ENCODE data around the gene DMAC1.

DNA sequence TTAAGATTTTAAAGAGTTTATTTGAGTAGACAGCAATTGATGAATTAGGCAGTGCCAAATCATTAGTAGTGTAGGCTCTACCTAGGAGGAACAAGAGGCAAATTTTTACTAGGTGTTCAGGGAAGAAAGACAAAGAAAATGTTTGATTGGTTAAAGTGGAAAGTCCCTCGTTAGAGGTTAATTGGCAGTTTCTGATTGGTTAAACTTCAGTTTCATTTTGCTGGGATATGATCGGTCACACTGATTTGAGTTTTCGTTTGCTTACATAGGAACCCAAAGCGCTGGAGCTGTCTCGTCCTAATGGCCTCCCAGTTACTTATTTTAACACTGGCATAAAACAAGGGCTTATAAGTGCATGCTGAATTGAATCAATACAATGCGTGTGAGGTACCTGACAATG, 15.1 kb downstream of the DMAC1 start:
- no peak for TF ChIP-seq EZH2 (IDR thresholded peaks at IDR 0.05; ENCODE audit: borderline replicate concordance, low read depth, low read length, poor library complexity, severe bottlenecking)
- TF ChIP-seq, protein P1, sequence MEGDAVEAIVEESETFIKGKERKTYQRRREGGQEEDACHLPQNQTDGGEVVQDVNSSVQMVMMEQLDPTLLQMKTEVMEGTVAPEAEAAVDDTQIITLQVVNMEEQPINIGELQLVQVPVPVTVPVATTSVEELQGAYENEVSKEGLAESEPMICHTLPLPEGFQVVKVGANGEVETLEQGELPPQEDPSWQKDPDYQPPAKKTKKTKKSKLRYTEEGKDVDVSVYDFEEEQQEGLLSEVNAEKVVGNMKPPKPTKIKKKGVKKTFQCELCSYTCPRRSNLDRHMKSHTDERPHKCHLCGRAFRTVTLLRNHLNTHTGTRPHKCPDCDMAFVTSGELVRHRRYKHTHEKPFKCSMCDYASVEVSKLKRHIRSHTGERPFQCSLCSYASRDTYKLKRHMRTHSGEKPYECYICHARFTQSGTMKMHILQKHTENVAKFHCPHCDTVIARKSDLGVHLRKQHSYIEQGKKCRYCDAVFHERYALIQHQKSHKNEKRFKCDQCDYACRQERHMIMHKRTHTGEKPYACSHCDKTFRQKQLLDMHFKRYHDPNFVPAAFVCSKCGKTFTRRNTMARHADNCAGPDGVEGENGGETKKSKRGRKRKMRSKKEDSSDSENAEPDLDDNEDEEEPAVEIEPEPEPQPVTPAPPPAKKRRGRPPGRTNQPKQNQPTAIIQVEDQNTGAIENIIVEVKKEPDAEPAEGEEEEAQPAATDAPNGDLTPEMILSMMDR (conservative IDR thresholded peaks at IDR 0.05; ENCODE audit: low read depth, low read length): no peak

Data from A673 (cell line).